OCI-LY7 (cell line): Measurements from ENCODE around the gene CCDC122. TPM values are rescaled to one million over a fixed set of nuclear protein-coding genes. Genes with fewer than 3 reads are reported as not detected.

ENCODE experiments used
- BruUV-seq: library from RNA; stranded (reverse); fragments of 400-500 nt; replicated peaks from 2 replicates; lab custom pipeline; 2021; lab: Mats Ljungman, UMichigan
- CTCF ChIA-PET: fragments of 300-600 bp; sonication (Branson Sonifier 250); formaldehyde crosslinking; loops from one replicate; lab custom pipeline; 2022; ENCODE audit warnings: antibody characterized with exemption; ENCODE audit not compliant: unreplicated experiment; lab: Charles Lee
- POLR2A ChIA-PET: fragments of 300-600 bp; sonication (Branson Sonifier 250); formaldehyde crosslinking; loops from one replicate; lab custom pipeline; 2022; ENCODE audit warnings: antibody characterized with exemption; lab: Charles Lee
- DNase-seq: peaks from one replicate; pipeline ENCODE4 v3.0.0-alpha.2; 2015; ENCODE audit warnings: low spot score
- H2AFZ ChIP-seq: fragments of 200-600 bp; sonication (generic), shearing (Covaris generic); 2 replicates; pipeline ENCODE4 v1.6.1; 2014; ENCODE audit warnings: mild to moderate bottlenecking, antibody characterized with exemption, low read length, moderate library complexity
- H3K27ac ChIP-seq: fragments of 200-600 bp; sonication (generic); 2 replicates; pipeline ENCODE4 v1.5.1; 2014; ENCODE audit warnings: mixed run types, low read depth, mild to moderate bottlenecking, moderate library complexity, low read length, inconsistent platforms; ENCODE audit not compliant: poor library complexity, severe bottlenecking
- H3K36me3 ChIP-seq: fragments of 200-600 bp; sonication (generic); 2 replicates; pipeline ENCODE4 v1.6.1; 2014; ENCODE audit warnings: mild to moderate bottlenecking, antibody characterized with exemption, low read length, moderate library complexity, mixed read lengths; ENCODE audit not compliant: insufficient read depth
- H3K4me1 ChIP-seq: fragments of 200-600 bp; sonication (generic); 2 replicates; pipeline ENCODE4 v1.5.1; 2014; ENCODE audit warnings: mild to moderate bottlenecking, low read length; ENCODE audit not compliant: insufficient read depth, poor library complexity, severe bottlenecking
- H3K4me2 ChIP-seq: fragments of 200-600 bp; sonication (generic); 2 replicates; pipeline ENCODE4 v1.6.1; 2014; ENCODE audit warnings: mild to moderate bottlenecking, low read length
- H3K4me3 ChIP-seq: fragments of 200-600 bp; sonication (generic); 2 replicates; pipeline ENCODE4 v1.5.1; 2014; ENCODE audit warnings: mild to moderate bottlenecking, low read depth, low read length; ENCODE audit not compliant: poor library complexity, severe bottlenecking
- H3K79me2 ChIP-seq: fragments of 200-600 bp; sonication (generic); 2 replicates; pipeline ENCODE4 v1.6.1; 2016; ENCODE audit warnings: low read depth, mild to moderate bottlenecking, low read length, moderate library complexity, mixed read lengths; ENCODE audit not compliant: insufficient read depth
- H3K9me2 ChIP-seq: fragments of 200-600 bp; sonication (generic); 2 replicates; pipeline ENCODE4 v1.6.1; 2016; ENCODE audit warnings: mild to moderate bottlenecking, low read length, mixed read lengths; ENCODE audit not compliant: insufficient read depth
- H3K9me3 ChIP-seq: fragments of 200-600 bp; sonication (generic); 2 replicates; pipeline ENCODE4 v1.6.1; 2014; ENCODE audit warnings: mild to moderate bottlenecking, mixed run types, low read length, mixed read lengths
- H4K20me1 ChIP-seq: fragments of 200-600 bp; sonication (generic); 2 replicates; pipeline ENCODE4 v1.6.1; 2014; ENCODE audit warnings: mild to moderate bottlenecking, antibody characterized with exemption, low read length, moderate library complexity, mixed read lengths; ENCODE audit not compliant: insufficient read depth
- CTCF ChIP-seq: fragments of 200-600 bp; sonication (generic); conservative IDR thresholded peaks from 2 replicates; pipeline ENCODE4 v1.5.1; 2014; ENCODE audit warnings: mild to moderate bottlenecking, antibody characterized with exemption, low read length, moderate library complexity, mixed read lengths
- EZH2phosphoT487 ChIP-seq: fragments of 200-600 bp; sonication (generic); IDR thresholded peaks from 2 replicates; pipeline ENCODE4 v1.6.1; 2018; ENCODE audit warnings: low read depth, borderline replicate concordance, mild to moderate bottlenecking, mixed run types, antibody characterized with exemption, low read length, moderate library complexity, mixed read lengths
- intact Hi-C: fragments of 100-400 bp; cut with micrococcal nuclease; formaldehyde crosslinking; loops from one replicate; pipeline ENCODE4 v1.10.0; 2022; ENCODE audit not compliant: unreplicated experiment
- total RNA-seq, 2 experiments: library from RNA; depleted of rRNA in 1 of 2; stranded (reverse); fragments of >200 nt in 1 of 2; shearing (Covaris generic) in 1 of 2; gene quantifications; 2 replicates each; pipeline ENCODE4 v1.2.3, GENCODE V29; 2014 to 2022

Gene CCDC122
- total RNA-seq, 2 experiments from 2014 or later = 4.6 to 21.6 TPM

GRCh38 chr13:43879755-43880181 is 228 bp upstream of the CCDC122 start, which contains the start of gene LACC1:
LACC1 (plus strand) TSS chr13:43879904; CDS start chr13:43880986, 1,082 bp downstream.
- Histone ChIP-seq H3K79me2 (peaks cover 19% of the 10 kb centered on the region; the same call in 1 of the 2 replicates), H2AFZ (peak within 1 kb of the TSS; percentile 70), H3K4me1 (peaks cover 42% of the 10 kb centered on the region), H3K4me2 (peak within 1 kb of the TSS; percentile 93), H3K36me3 (peaks cover 16% of the 10 kb centered on the region; the same call in 1 of the 2 replicates), H3K27ac (peak within 1 kb of the TSS; percentile 48), H3K9me3 (no peaks in the 10 kb centered on the region), H4K20me1 (no peaks in the 10 kb centered on the region), H3K9me2 (no peaks in the 10 kb centered on the region), H3K4me3 (peak within 1 kb of the TSS; percentile 84)
- intact Hi-C loops = loop anchor here (5.0 kb wide), 3 partner anchors 637 to 1038 kb away; partner anchors contain the start of gene TSC22D1
- ChIA-PET CTCF (no interaction called here), POLR2A (interaction anchor here (0.7 to 2.0 kb wide), 5 partner anchors 10 to 597 kb away, joined by 3 to 7 read pairs (median 4); no protein-coding TSS in a partner anchor)
- BruUV-seq = no TSS peak
- peak; percentile 76 for DNase-seq
- TF ChIP-seq CTCF = no peak
- no peak for TF ChIP-seq EZH2phosphoT487

- peaks cover 10% of the 10 kb centered on the region; the same call in 1 of the 2 replicates for H3K36me3 ChIP-seq
- ChIA-PET POLR2A (interaction anchor here (0.5 to 1.5 kb wide), 3 partner anchors 9 to 1454 kb away, joined by 3 to 4 read pairs (median 3); no protein-coding TSS in a partner anchor), CTCF (no interaction called here)
- peaks cover 42% of the 10 kb centered on the region for H3K4me1 ChIP-seq
- TF ChIP-seq CTCF (no peak), EZH2phosphoT487 (no peak)
- peak; percentile 10 for DNase-seq
- no peaks in the 10 kb centered on the region for H3K9me3 ChIP-seq
- intact Hi-C loops = loop anchor here (5.0 kb wide), 3 partner anchors 635 to 1040 kb away; partner anchors contain the start of gene TSC22D1
- peak overlapping the region; percentile 48 for H3K27ac ChIP-seq
- H4K20me1 ChIP-seq = no peaks in the 10 kb centered on the region
- peak overlapping the region; percentile 93 for H3K4me2 ChIP-seq
- H3K79me2 ChIP-seq = peaks cover 19% of the 10 kb centered on the region; the same call in 1 of the 2 replicates
- BruUV-seq = no TSS peak
- H2AFZ ChIP-seq = peak overlapping the region; percentile 70; the same call in 1 of the 2 replicates
- peak overlapping the region; percentile 84 for H3K4me3 ChIP-seq
- H3K9me2 ChIP-seq = no peaks in the 10 kb centered on the region
Observed at GRCh38 chr13:43877766-43878165, 1.8 kb downstream of the CCDC122 start.
